Measurements from ENCODE around the gene NHLH1.

Gene NHLH1

GRCh38 chr1:160413716-160414115 lies 46.8 kb downstream of the NHLH1 start:
- no peak for DNase-seq

GRCh38 chr1:160414881-160415280 lies 48.0 kb downstream of the NHLH1 start:
- no peak for DNase-seq

- no peak for DNase-seq
These were observed 48.9 kb downstream of the NHLH1 start for GRCh38 chr1:160415696-160416290.

GRCh38 chr1:160416369-160416768 lies 49.5 kb downstream of the NHLH1 start:
- DNase-seq = peak; percentile 42

GRCh38 chr1:160418483-160418882 lies 51.6 kb downstream of the NHLH1 start:
- DNase-seq = no peak

- DNase-seq = no peak
These were observed 52.4 kb downstream of the NHLH1 start for GRCh38 chr1:160419150-160419837.

GRCh38 chr1:160419838-160420169 lies 52.9 kb downstream of the NHLH1 start:
- no peak for DNase-seq

- DNase-seq = no peak
These were observed 54.3 kb downstream of the NHLH1 start for GRCh38 chr1:160420881-160421842.

- DNase-seq = no peak
These were observed 55.0 kb downstream of the NHLH1 start for GRCh38 chr1:160421881-160422280.
